ENCODE results near the gene RNU2-1.

Gene RNU2-1

GRCh38 chr17:43217614-43218087 lies 16.1 kb downstream of the RNU2-1 start:
- no peak overlapping the region for H3K18ac ChIP-seq (ENCODE audit: low read length)

DNA sequence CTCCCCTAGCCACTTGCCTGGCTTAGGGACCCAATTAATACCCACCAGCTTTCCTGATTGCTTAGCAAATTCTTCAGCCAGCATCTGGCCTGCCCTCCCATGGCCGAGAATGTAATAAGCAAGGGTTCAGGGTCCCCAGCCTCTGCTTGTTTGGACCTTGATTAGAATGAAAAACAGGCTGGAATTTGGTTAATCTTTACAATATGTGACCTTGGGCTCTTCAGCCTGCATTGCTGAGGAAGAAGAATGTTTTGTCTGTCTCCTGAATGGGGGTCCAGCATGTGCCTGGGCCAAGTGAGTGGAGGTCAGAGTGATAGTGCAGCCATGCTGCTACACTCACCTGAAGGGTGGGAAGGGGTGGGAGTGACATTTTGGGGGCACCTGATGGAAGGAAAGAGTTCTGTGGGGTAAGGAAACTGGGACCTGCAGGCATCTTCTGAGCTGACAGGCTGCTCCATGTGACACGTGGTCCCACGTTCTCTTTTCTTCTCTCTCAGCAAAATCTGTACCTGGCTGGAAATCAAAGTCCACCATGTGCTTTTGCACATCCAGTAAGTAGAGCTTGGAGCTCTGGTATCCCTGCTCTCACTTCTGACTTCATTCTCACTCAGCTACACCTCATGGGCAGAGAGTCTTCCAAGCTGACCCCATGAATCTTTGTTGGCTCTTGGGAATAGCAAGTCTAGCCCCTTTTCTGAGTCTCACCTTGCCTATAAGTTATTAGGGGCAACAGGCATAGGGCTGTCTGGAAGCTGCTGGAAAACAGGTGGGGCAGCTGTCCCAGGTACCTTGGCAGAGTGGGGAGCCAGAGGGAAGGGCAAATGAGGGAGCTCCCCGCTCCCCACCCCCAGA lies 16.8 kb downstream of the RNU2-1 start:
- Histone ChIP-seq H3K27me3 (ENCODE audit: control insufficient read depth in 3 of 3, insufficient read depth in 3 of 3, low read depth in 1 of 3, low read length in 3 of 3) (no peaks in the 10 kb centered on the region), H3K18ac (ENCODE audit: low read length) (no peak overlapping the region), H3K79me1 (ENCODE audit: low read depth, low read length) (no peaks in the 10 kb centered on the region), H3K9ac (ENCODE audit: low read depth, low read length, poor library complexity) (no peak overlapping the region), H2AK5ac (ENCODE audit: low read depth, low read length) (no peak overlapping the region), H2AFZ (ENCODE audit: low read length) (no peak overlapping the region), H4K8ac (ENCODE audit: low read depth, low read length) (no peak overlapping the region), H3K4me2 (ENCODE audit: insufficient read depth, low read length, poor library complexity, severe bottlenecking) (no peak overlapping the region), H3K23ac (ENCODE audit: low read depth, low read length, poor library complexity) (no peak overlapping the region), H2BK5ac (ENCODE audit: low read length) (no peak overlapping the region), H3K14ac (ENCODE audit: low read length) (no peak overlapping the region), H4K91ac (ENCODE audit: low read depth, low read length, poor library complexity) (no peak overlapping the region), H3K9me3 (replicated peaks in 1 of 2; ENCODE audit: control insufficient read depth in 2 of 2, insufficient read depth in 1 of 2, low read depth in 1 of 2, low read length in 2 of 2) (no peaks in the 10 kb centered on the region), H2BK120ac (ENCODE audit: low read depth, low read length) (no peak overlapping the region), H2BK12ac (ENCODE audit: low read length) (no peak overlapping the region), H3K36me3 (replicated peaks in 1 of 2; ENCODE audit: control insufficient read depth in 2 of 2, insufficient read depth in 2 of 2, low read length in 2 of 2) (peaks cover 2 to 3% of the 10 kb centered on the region in 2 donors), H3K4ac (ENCODE audit: low read length) (no peak overlapping the region), H2BK15ac (ENCODE audit: low read length) (no peak overlapping the region), H3K27ac (replicated peaks; ENCODE audit: low read length) (no peak overlapping the region), H3K4me1 (ENCODE audit: control insufficient read depth in 2 of 2, insufficient read depth in 1 of 2, low read depth in 1 of 2, low read length in 2 of 2) (peaks cover 0 to 7% of the 10 kb centered on the region in 2 donors), H3K4me3 (ENCODE audit: low read length in 2 of 2) (peak overlapping the region in 1 of 2 donors; percentile 4)
- no CpG with 5 or more reads among the region's 4 CpGs for WGBS, 2 donors (ENCODE audit: extremely low coverage in 2 of 2, insufficient read length in 2 of 2, insufficient replicate concordance in 1 of 2)
- no peak for DNase-seq (ENCODE audit: low spot score)

More at GRCh38 chr17:43217614-43218087, 16.1 kb downstream of the RNU2-1 start:
- DNase-seq (ENCODE audit: low spot score) = no peak
- Histone ChIP-seq H4K8ac (ENCODE audit: low read depth, low read length) (no peak overlapping the region), H3K9me3 (replicated peaks in 1 of 2; ENCODE audit: control insufficient read depth in 2 of 2, insufficient read depth in 1 of 2, low read depth in 1 of 2, low read length in 2 of 2) (no peaks in the 10 kb centered on the region), H3K9ac (ENCODE audit: low read depth, low read length, poor library complexity) (no peak overlapping the region), H2BK5ac (ENCODE audit: low read length) (no peak overlapping the region), H2AFZ (ENCODE audit: low read length) (no peak overlapping the region), H3K4me1 (ENCODE audit: control insufficient read depth in 2 of 2, insufficient read depth in 1 of 2, low read depth in 1 of 2, low read length in 2 of 2) (peaks cover 0 to 5% of the 10 kb centered on the region in 2 donors), H3K27me3 (ENCODE audit: control insufficient read depth in 3 of 3, insufficient read depth in 3 of 3, low read depth in 1 of 3, low read length in 3 of 3) (no peaks in the 10 kb centered on the region), H3K4ac (ENCODE audit: low read length) (no peak overlapping the region), H4K91ac (ENCODE audit: low read depth, low read length, poor library complexity) (no peak overlapping the region), H3K4me3 (ENCODE audit: low read length in 2 of 2) (no peak overlapping the region), H2AK5ac (ENCODE audit: low read depth, low read length) (no peak overlapping the region), H3K79me1 (ENCODE audit: low read depth, low read length) (no peaks in the 10 kb centered on the region), H2BK12ac (ENCODE audit: low read length) (no peak overlapping the region), H3K27ac (replicated peaks; ENCODE audit: low read length) (no peak overlapping the region), H3K4me2 (ENCODE audit: insufficient read depth, low read length, poor library complexity, severe bottlenecking) (no peak overlapping the region), H2BK15ac (ENCODE audit: low read length) (no peak overlapping the region), H3K36me3 (replicated peaks in 1 of 2; ENCODE audit: control insufficient read depth in 2 of 2, insufficient read depth in 2 of 2, low read length in 2 of 2) (peaks cover 0 to 3% of the 10 kb centered on the region in 2 donors), H2BK120ac (ENCODE audit: low read depth, low read length) (no peak overlapping the region), H3K14ac (ENCODE audit: low read length) (no peak overlapping the region), H3K23ac (ENCODE audit: low read depth, low read length, poor library complexity) (peak overlapping the region; percentile 56)
- WGBS, 2 donors (ENCODE audit: extremely low coverage in 2 of 2, insufficient read length in 2 of 2, insufficient replicate concordance in 1 of 2) = no CpG with 5 or more reads among the region's 2 CpGs

GRCh38 chr17:43216369-43216761 lies 17.4 kb downstream of the RNU2-1 start:
- Histone ChIP-seq H3K27me3 (ENCODE audit: control insufficient read depth in 3 of 3, insufficient read depth in 3 of 3, low read depth in 1 of 3, low read length in 3 of 3) (no peaks in the 10 kb centered on the region), H3K18ac (ENCODE audit: low read length) (no peak overlapping the region), H3K27ac (replicated peaks; ENCODE audit: low read length) (no peak overlapping the region), H3K9ac (ENCODE audit: low read depth, low read length, poor library complexity) (no peak overlapping the region), H4K8ac (ENCODE audit: low read depth, low read length) (no peak overlapping the region), H3K23ac (ENCODE audit: low read depth, low read length, poor library complexity) (no peak overlapping the region), H2AFZ (ENCODE audit: low read length) (no peak overlapping the region), H3K36me3 (replicated peaks in 1 of 2; ENCODE audit: control insufficient read depth in 2 of 2, insufficient read depth in 2 of 2, low read length in 2 of 2) (peaks cover 3% of the 10 kb centered on the region in 2 donors), H2BK12ac (ENCODE audit: low read length) (no peak overlapping the region), H2AK5ac (ENCODE audit: low read depth, low read length) (no peak overlapping the region), H3K4me2 (ENCODE audit: insufficient read depth, low read length, poor library complexity, severe bottlenecking) (no peak overlapping the region), H3K4me1 (ENCODE audit: control insufficient read depth in 2 of 2, insufficient read depth in 1 of 2, low read depth in 1 of 2, low read length in 2 of 2) (peaks cover 0 to 7% of the 10 kb centered on the region in 2 donors), H3K14ac (ENCODE audit: low read length) (no peak overlapping the region), H3K4ac (ENCODE audit: low read length) (no peak overlapping the region), H2BK5ac (ENCODE audit: low read length) (no peak overlapping the region), H2BK15ac (ENCODE audit: low read length) (no peak overlapping the region), H3K4me3 (ENCODE audit: low read length in 2 of 2) (no peak overlapping the region), H4K91ac (ENCODE audit: low read depth, low read length, poor library complexity) (no peak overlapping the region), H3K79me1 (ENCODE audit: low read depth, low read length) (no peaks in the 10 kb centered on the region), H2BK120ac (ENCODE audit: low read depth, low read length) (no peak overlapping the region), H3K9me3 (replicated peaks in 1 of 2; ENCODE audit: control insufficient read depth in 2 of 2, insufficient read depth in 1 of 2, low read depth in 1 of 2, low read length in 2 of 2) (no peaks in the 10 kb centered on the region)
- WGBS, 2 donors (ENCODE audit: extremely low coverage in 2 of 2, insufficient read length in 2 of 2, insufficient replicate concordance in 1 of 2) = no CpG with 5 or more reads among the region's 4 CpGs
- no peak for DNase-seq (ENCODE audit: low spot score)

DNA sequence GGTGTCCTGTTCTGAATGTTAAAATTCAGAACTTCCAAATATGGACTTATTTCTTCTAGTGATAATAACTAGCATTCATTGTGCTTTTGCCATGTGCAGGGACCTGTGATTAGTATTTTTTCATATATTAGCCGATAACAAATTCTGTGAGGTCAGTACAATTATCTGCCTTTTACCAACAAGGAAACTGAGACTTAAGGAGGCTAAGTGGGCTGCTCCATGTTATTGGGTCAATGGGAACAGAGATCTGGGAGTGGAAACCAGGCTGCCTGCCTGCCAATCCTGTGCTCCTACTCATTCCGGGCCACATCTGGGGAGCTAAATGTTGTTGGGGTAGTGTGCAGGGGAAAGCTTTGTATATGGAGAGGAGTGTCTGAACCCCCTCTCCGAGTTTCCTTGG lies 18.4 kb downstream of the RNU2-1 start:
- Histone ChIP-seq H3K27me3 (ENCODE audit: control insufficient read depth in 3 of 3, insufficient read depth in 3 of 3, low read depth in 1 of 3, low read length in 3 of 3) (no peaks in the 10 kb centered on the region), H3K14ac (ENCODE audit: low read length) (no peak overlapping the region), H3K4me3 (ENCODE audit: low read length in 2 of 2) (no peak overlapping the region), H3K23ac (ENCODE audit: low read depth, low read length, poor library complexity) (no peak overlapping the region), H2BK120ac (ENCODE audit: low read depth, low read length) (no peak overlapping the region), H3K4ac (ENCODE audit: low read length) (no peak overlapping the region), H2AFZ (ENCODE audit: low read length) (no peak overlapping the region), H3K79me1 (ENCODE audit: low read depth, low read length) (no peaks in the 10 kb centered on the region), H3K4me1 (ENCODE audit: control insufficient read depth in 2 of 2, insufficient read depth in 1 of 2, low read depth in 1 of 2, low read length in 2 of 2) (peaks cover 0 to 2% of the 10 kb centered on the region in 2 donors), H2AK5ac (ENCODE audit: low read depth, low read length) (no peak overlapping the region), H3K18ac (ENCODE audit: low read length) (no peak overlapping the region), H2BK5ac (ENCODE audit: low read length) (no peak overlapping the region), H3K27ac (replicated peaks; ENCODE audit: low read length) (no peak overlapping the region), H3K9me3 (replicated peaks in 1 of 2; ENCODE audit: control insufficient read depth in 2 of 2, insufficient read depth in 1 of 2, low read depth in 1 of 2, low read length in 2 of 2) (no peaks in the 10 kb centered on the region), H3K9ac (ENCODE audit: low read depth, low read length, poor library complexity) (no peak overlapping the region), H3K36me3 (replicated peaks in 1 of 2; ENCODE audit: control insufficient read depth in 2 of 2, insufficient read depth in 2 of 2, low read length in 2 of 2) (peaks cover 3 to 13% of the 10 kb centered on the region in 2 donors), H3K4me2 (ENCODE audit: insufficient read depth, low read length, poor library complexity, severe bottlenecking) (no peak overlapping the region), H4K8ac (ENCODE audit: low read depth, low read length) (no peak overlapping the region), H2BK12ac (ENCODE audit: low read length) (no peak overlapping the region), H2BK15ac (ENCODE audit: low read length) (no peak overlapping the region), H4K91ac (ENCODE audit: low read depth, low read length, poor library complexity) (no peak overlapping the region)
- no peak for DNase-seq (ENCODE audit: low spot score)
- no CpG with 5 or more reads among the region's 3 CpGs for WGBS, 2 donors (ENCODE audit: extremely low coverage in 2 of 2, insufficient read length in 2 of 2, insufficient replicate concordance in 1 of 2)
